Stimulated activated CD4-positive, alpha-beta T cell treated with anti-CD3 and anti-CD28 coated beads, TNF-alpha, amount 100 ng/mL, for 1 hour (primary cell): ENCODE results near the gene MFN1.
"Not testable (repeated sequence)": the region's sequence is repeated elsewhere in the genome, so short reads cannot be mapped to it uniquely, and the experiment has no call there.

ENCODE experiments used
- DNase-seq, 3 donors: peaks; one replicate each; pipeline ENCODE4 v3.0.0-alpha.2; 2020; ENCODE audit warnings: low read depth in 3 of 3, low spot score in 1 of 3

The MFN1 gene

GRCh38 chr3:179347345-179348194 is at the start of gene MFN1:
Gene MFN1 (plus strand): TSS chr3:179347709. CDS start chr3:179348852, 1,143 bp downstream.
- peak; percentile 57 to 73 (median 68) for DNase-seq

DNA sequence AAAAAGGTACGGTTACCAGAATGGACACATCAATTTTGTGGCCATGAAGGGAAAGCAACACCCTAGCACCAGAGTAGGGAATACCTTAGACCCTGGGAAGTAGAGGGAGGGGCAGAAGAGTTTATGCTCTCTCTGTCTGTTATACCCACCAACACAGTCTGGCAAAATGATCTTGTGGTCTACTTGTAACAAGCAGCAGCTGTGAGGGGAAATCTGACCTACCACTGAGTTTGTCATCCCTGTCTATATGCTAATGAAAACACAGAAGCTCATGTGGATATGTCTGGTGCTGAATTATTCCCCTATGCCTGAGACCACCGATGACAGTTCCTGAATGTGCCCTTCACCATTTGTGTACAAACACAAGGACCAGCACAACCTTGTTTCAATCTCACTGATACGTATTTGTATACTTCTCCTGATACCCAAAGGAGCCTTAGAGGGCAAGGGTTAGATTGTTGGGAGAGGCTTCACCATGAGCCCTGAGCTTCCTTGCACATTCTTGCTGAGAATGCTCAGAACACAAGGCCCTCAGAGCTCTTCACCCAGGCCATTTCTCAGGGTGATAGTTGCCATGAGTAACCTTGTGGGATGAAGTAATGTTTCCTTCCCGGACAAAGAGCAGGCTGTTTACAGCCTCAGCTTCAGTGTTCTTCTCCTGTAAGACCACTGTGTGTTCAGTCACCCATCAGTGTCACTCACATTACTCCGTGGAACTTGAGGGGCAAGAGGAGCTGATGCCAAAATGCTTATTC is 49.4 kb upstream of the MFN1 start:
- DNase-seq: no peak

DNA sequence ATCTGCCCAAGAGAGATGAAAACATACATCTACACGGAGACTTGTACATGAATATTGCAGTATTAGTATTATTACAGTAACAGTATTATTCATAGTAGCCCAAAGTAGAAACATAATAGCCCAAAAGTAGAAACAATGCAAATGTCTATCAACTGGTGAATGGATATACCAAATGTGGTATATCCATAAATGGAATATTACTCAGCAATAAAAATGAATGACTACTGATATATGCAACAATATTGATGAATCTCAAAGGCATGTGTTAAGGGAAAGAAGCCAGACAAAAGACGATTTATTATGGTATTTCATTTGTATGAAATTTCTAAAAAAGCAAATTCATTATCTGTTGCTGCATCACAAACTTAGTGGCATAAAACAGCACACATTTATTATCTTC is 48.2 kb upstream of the MFN1 start:
- DNase-seq: no peak

- no peak for DNase-seq
Measured at GRCh38 chr3:179299999-179300613, 47.4 kb upstream of the MFN1 start.

- no peak for DNase-seq
Measured at GRCh38 chr3:179301645-179302044, 45.9 kb upstream of the MFN1 start.

DNA sequence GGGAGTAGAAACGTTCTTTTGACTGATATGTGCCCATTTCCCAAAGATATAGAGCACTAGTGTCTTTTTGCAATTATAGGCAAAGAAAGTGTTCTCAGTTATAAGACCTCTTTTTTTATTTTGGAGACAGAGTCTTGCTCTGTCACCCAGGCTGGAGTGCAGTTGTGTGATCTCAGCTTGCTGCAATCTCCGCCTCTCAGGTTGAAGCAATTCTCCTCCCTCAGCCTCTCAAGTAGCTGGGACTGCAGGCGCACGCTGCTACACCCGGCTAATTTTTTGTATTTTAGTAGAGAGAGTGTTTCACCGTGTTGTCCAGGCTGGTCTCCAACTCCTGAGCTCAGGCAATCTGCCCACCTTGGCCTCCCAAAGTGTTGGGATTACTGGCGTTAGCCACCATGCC is 45.4 kb upstream of the MFN1 start:
- no peak for DNase-seq

- DNase-seq: no peak
Measured at GRCh38 chr3:179304605-179305004, 42.9 kb upstream of the MFN1 start.

GRCh38 chr3:179307362-179307761 is 40.1 kb upstream of the MFN1 start:
- DNase-seq: not testable (repeated sequence)

DNA sequence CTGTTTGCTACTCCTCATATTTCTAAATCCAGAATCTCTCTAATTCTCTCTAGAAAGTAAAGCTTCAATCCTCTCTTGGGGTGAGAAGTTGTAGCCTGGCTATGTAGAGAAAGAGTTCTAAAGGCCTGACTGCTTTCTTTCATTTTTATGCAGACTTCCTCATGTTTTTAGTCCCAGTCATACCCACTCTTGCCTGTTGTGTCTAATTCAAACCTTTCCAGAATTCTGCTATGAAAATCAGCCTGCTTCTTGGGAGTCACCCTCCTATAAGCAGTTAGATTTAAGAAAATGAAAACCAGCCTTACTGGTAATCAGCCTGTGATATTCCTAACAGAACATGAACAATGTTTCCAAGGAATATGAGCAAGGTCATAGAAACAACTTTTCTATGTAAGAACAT is 39.5 kb upstream of the MFN1 start:
- no peak for DNase-seq

- no peak for DNase-seq
Measured at GRCh38 chr3:179309225-179310078, 38.1 kb upstream of the MFN1 start.

GRCh38 chr3:179318876-179319275 is 28.6 kb upstream of the MFN1 start:
- no peak for DNase-seq

GRCh38 chr3:179321668-179322285 is 25.7 kb upstream of the MFN1 start:
- no peak for DNase-seq

GRCh38 chr3:179322286-179323196 is 25.0 kb upstream of the MFN1 start, which contains the start of gene ZNF639:
Gene ZNF639 (plus strand): TSS chr3:179323031. CDS start chr3:179328294, 5,263 bp downstream.
- peak; percentile 57 to 75 (median 64) for DNase-seq

DNA sequence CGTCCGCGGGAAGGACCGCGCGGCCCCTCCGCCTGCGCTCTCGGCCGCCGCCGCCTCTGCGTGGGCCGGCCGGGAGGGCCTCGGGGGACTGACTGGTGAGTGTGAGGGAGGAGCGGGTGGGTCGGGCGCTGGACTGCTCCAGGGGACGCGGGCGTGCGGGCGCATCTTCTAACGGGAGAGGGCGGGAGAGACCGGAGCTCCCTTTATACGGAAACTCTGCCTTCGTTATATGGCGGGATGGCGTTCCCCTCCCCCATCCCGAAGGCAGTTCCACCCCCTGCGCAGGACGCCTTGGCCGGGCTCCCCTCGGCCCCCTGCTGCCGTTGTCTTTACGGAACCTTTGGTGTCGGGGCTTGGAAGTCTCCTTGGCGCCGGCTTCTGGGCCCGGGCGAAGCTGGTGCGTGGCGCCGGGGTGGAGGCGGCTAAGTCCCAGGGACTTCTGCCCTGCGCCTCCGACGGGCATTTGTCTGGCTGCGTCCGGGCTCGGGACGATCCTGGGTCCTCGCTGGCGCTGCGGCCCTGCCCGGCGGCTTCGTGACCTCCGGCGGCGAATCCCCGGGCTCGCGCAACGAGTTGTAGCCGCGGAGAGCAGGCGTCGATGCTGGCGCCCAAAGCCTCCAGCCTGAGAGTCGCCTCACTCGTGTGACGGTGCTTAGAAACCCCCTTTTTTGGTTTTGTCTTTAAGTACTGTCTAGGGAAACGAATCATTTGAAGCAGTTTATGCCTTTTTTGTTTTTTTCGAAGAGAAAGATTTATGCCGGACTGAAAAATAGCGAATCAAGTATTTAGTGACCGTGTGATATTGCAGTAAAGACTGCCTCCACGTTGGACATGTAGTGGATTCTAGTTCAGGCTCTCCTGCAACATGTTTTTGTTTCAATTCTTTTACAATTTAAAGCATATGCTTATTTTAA is 24.1 kb upstream of the MFN1 start:
- DNase-seq: peak in 2 of 3 donors; percentile 22 to 45

DNA sequence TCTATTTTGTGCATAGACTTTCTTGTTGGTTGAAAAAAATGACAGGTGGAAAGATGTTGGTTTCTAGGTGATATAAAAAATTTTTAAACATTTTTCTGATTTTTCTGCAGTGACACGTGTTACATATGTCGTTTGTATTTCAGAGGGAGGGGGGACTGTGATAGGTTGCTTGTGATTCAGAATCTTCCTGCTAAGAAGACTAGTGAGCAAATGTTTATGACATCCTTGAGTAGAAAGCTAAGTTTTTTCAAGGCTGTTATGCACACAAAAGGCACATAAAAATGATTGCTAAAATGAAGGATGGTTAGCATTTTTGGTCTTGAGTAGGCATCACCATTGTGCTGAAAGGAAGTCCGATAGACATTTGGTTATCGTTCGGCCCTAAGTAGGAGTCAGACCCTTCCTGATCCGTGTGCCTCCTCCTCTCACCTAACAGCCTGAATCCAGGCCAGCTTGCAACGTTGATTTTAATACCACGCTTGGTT is 23.2 kb upstream of the MFN1 start:
- DNase-seq: no peak

DNA sequence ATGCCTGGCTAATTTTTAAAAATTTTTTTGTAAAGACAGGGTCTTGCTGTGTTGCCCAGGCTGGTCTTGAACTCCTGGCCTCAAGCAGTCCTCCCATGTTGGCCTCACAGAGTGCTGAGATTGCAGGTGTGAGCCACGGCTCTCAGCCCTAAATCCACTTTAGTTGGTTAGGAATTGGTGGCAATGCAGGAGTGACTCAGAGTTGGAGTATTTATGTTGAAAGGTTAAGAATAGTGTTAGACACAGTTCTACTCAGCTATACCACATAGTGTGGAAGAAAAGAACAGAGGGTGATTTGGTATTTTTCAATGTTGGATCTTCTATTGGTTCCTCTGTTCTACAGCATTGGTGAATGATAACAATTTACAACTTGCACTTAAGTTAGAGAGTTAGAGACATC is 17.1 kb upstream of the MFN1 start:
- DNase-seq: no peak

DNA sequence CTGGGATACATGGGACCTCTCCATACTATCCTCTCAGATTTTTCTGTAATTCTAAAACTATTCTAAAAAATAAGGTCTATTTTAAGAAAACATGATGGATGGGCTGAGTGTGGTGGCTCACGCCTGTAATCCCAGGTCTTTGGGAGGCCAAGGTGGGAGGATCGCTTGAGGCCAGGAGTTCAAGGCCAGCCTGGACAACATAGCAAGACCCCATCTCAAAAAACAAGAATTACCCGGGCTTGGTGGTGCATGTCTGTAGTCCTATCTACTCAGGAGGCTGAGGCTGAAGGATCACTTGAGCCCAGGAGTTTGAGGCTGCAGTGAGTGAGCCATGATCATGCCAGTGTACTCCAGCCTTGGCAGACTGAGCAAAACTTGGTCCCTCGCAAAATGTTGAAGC is 15.3 kb upstream of the MFN1 start:
- DNase-seq: no peak

DNA sequence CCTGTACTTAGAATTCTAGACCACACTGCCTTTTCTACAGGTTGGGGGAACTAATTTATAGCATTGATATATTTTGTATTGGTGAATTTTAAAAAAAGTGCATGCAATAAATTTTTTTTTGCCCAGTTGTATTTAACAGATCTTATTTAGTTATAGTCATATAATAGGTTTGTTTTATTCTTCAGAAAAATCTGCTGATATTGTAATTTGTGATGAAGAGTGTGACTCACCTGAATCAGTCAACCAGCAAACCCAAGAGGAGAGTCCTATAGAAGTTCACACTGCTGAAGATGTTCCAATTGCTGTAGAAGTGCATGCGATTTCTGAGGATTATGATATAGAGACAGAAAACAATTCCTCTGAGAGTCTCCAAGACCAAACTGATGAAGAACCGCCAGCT is 14.4 kb upstream of the MFN1 start:
- DNase-seq: no peak
